NCI-H1105 treated with DMSO at 0.1 percent for 48 hours (cell line): ENCODE measurements around the gene HIBADH.
A peak's percentile ranks its signal among the peaks of the same experiment; 100 is the strongest.
"Not testable (repeated sequence)": the region's sequence is repeated elsewhere in the genome, so short reads cannot be mapped to it uniquely, and the experiment has no call there.

ENCODE experiments used
- DNase-seq: peaks from one replicate; lab custom pipeline; 2025; lab: John Stamatoyannopoulos, UW

The HIBADH gene

GRCh38 chr7:27600247-27600646, 62.4 kb downstream of the HIBADH start:
- no peak for DNase-seq

- DNase-seq = no peak
Observed at GRCh38 chr7:27595009-27595408, 67.7 kb downstream of the HIBADH start.

GRCh38 chr7:27593226-27593625, 69.5 kb downstream of the HIBADH start:
- no peak for DNase-seq

- no peak for DNase-seq
Observed at GRCh38 chr7:27590416-27590815, 72.3 kb downstream of the HIBADH start.

GRCh38 chr7:27587429-27587828, 75.3 kb downstream of the HIBADH start:
- DNase-seq = peak; percentile 46

GRCh38 chr7:27586825-27587224, 75.9 kb downstream of the HIBADH start:
- DNase-seq = peak; percentile 96

- no peak for DNase-seq
Observed at GRCh38 chr7:27585781-27586447, 76.8 kb downstream of the HIBADH start.

GRCh38 chr7:27581906-27582305, 80.8 kb downstream of the HIBADH start:
- DNase-seq = no peak

- DNase-seq = no peak
Observed at GRCh38 chr7:27581119-27581518, 81.6 kb downstream of the HIBADH start.

- DNase-seq = no peak
Observed at GRCh38 chr7:27579565-27579964, 83.1 kb downstream of the HIBADH start.

- not testable (repeated sequence) for DNase-seq
Observed at GRCh38 chr7:27578169-27578568, 84.5 kb downstream of the HIBADH start.

- peak; percentile 74 for DNase-seq
Observed at GRCh38 chr7:27576360-27576944, 86.2 kb downstream of the HIBADH start.

- no peak for DNase-seq
Observed at GRCh38 chr7:27575613-27576012, 87.1 kb downstream of the HIBADH start.

GRCh38 chr7:27569106-27569505, 93.6 kb downstream of the HIBADH start:
- no peak for DNase-seq

GRCh38 chr7:27567266-27567665, 95.4 kb downstream of the HIBADH start:
- DNase-seq = no peak

- DNase-seq = no peak
Observed at GRCh38 chr7:27564881-27565482, 97.7 kb downstream of the HIBADH start.

GRCh38 chr7:27560706-27561235, 101.9 kb downstream of the HIBADH start:
- DNase-seq = no peak

- DNase-seq = no peak
Observed at GRCh38 chr7:27555670-27556069, 107.0 kb downstream of the HIBADH start.

GRCh38 chr7:27554826-27555225, 107.9 kb downstream of the HIBADH start:
- no peak for DNase-seq

GRCh38 chr7:27553273-27553672, 109.4 kb downstream of the HIBADH start:
- peak; percentile 28 for DNase-seq

- DNase-seq = no peak
Observed at GRCh38 chr7:27551803-27552400, 110.8 kb downstream of the HIBADH start.

- no peak for DNase-seq
Observed at GRCh38 chr7:27549606-27550005, 113.1 kb downstream of the HIBADH start.

GRCh38 chr7:27548304-27548703, 114.4 kb downstream of the HIBADH start:
- DNase-seq = no peak
